Type B pancreatic cell (in vitro differentiated cells): ENCODE results near the gene ELAC2. TPM values are rescaled to one million over a fixed set of nuclear protein-coding genes. Genes with fewer than 3 reads are reported as not detected.
A peak's percentile ranks its signal among the peaks of the same experiment; 100 is the strongest.
"Not testable (repeated sequence)": the region's sequence is repeated elsewhere in the genome, so short reads cannot be mapped to it uniquely, and the experiment has no call there.

ENCODE experiments used
- DNase-seq: peaks from one replicate; pipeline ENCODE4 v3.0.0; 2021; ENCODE audit warnings: mixed read lengths; ENCODE audit not compliant: unreplicated experiment; ENCODE audit errors: extremely low spot score
- H3K27ac Mint-ChIP-seq: 2 replicates; pipeline ENCODE4 v1.8.0; 2021; ENCODE audit warnings: mild to moderate bottlenecking, mixed read lengths
- H3K27me3 Mint-ChIP-seq: 2 replicates; pipeline ENCODE4 v1.8.0; 2021; ENCODE audit warnings: mixed read lengths
- H3K36me3 Mint-ChIP-seq: 2 replicates; pipeline ENCODE4 v1.8.0; 2021; ENCODE audit warnings: mixed read lengths
- H3K4me1 Mint-ChIP-seq: one replicate; pipeline ENCODE4 v1.8.0; 2021; ENCODE audit warnings: mixed read lengths; ENCODE audit not compliant: unreplicated experiment
- H3K4me3 Mint-ChIP-seq: 2 replicates; pipeline ENCODE4 v1.8.0; 2021; ENCODE audit warnings: mild to moderate bottlenecking, mixed read lengths
- H3K9me3 Mint-ChIP-seq: 2 replicates; pipeline ENCODE4 v1.8.0; 2021; ENCODE audit warnings: mixed read lengths
- CTCF ChIP-seq: fragments of 200-600 bp; sonication (generic); conservative IDR thresholded peaks from 2 replicates; pipeline ENCODE4 v1.5.0; 2021; ENCODE audit warnings: antibody characterized with exemption, mild to moderate bottlenecking
- total RNA-seq: library from RNA; stranded (reverse); gene quantifications from 2 replicates; pipeline ENCODE4 v1.2.1, GENCODE V29; 2021; ENCODE audit warnings: low replicate concordance

The ELAC2 gene
- total RNA-seq, 1 donor from 2014 or later = 55.8 TPM

- DNase-seq = no peak
- Mint-ChIP-seq H3K27me3 (no peaks in the 10 kb centered on the region), H3K9me3 (no peaks in the 10 kb centered on the region), H3K4me1 (no peaks in the 10 kb centered on the region), H3K4me3 (no peak overlapping the region), H3K27ac (no peak overlapping the region), H3K36me3 (peaks cover 4% of the 10 kb centered on the region)
- TF ChIP-seq CTCF = no peak
Measured at GRCh38 chr17:12979826-12980500, 37.9 kb downstream of the ELAC2 start.

GRCh38 chr17:12979246-12979645 lies 38.6 kb downstream of the ELAC2 start:
- Mint-ChIP-seq H3K27ac (no peak overlapping the region), H3K9me3 (no peaks in the 10 kb centered on the region)
- no peak for TF ChIP-seq CTCF

GRCh38 chr17:12978787-12979186 lies 39.0 kb downstream of the ELAC2 start:
- not testable (repeated sequence) for H3K27ac Mint-ChIP-seq, H3K9me3 Mint-ChIP-seq, H3K36me3 Mint-ChIP-seq, H3K27me3 Mint-ChIP-seq, H3K4me1 Mint-ChIP-seq, H3K4me3 Mint-ChIP-seq, DNase-seq

More at GRCh38 chr17:12979246-12979645, 38.6 kb downstream of the ELAC2 start:
- H3K36me3 Mint-ChIP-seq = peaks cover 4% of the 10 kb centered on the region
- no peak overlapping the region for H3K4me3 Mint-ChIP-seq
- no peaks in the 10 kb centered on the region for H3K4me1 Mint-ChIP-seq
- H3K27me3 Mint-ChIP-seq = peaks cover 3% of the 10 kb centered on the region
- DNase-seq = no peak

- H3K27me3 Mint-ChIP-seq = peaks cover 13% of the 10 kb centered on the region
- no peaks in the 10 kb centered on the region for H3K9me3 Mint-ChIP-seq
- H3K4me1 Mint-ChIP-seq = peaks cover 3% of the 10 kb centered on the region
- H3K4me3 Mint-ChIP-seq = no peak overlapping the region
- peak overlapping the region; percentile 71 for H3K27ac Mint-ChIP-seq
- peaks cover under 1% of the 10 kb centered on the region for H3K36me3 Mint-ChIP-seq
- no peak for DNase-seq
- no peak for TF ChIP-seq CTCF
Measured at GRCh38 chr17:12977008-12977751, 40.6 kb downstream of the ELAC2 start.

GRCh38 chr17:12974005-12974531 lies 43.8 kb downstream of the ELAC2 start:
- H3K9me3 Mint-ChIP-seq = no peaks in the 10 kb centered on the region
- no peak for DNase-seq

More at GRCh38 chr17:12974005-12974531, 43.8 kb downstream of the ELAC2 start:
- H3K27ac Mint-ChIP-seq = no peak overlapping the region
- peaks cover 3% of the 10 kb centered on the region for H3K4me1 Mint-ChIP-seq
- H3K36me3 Mint-ChIP-seq = no peaks in the 10 kb centered on the region
- TF ChIP-seq CTCF = no peak
- H3K4me3 Mint-ChIP-seq = peak overlapping the region; percentile 74
- peaks cover 15% of the 10 kb centered on the region for H3K27me3 Mint-ChIP-seq
